ENCODE results near the gene DENND10.
"Not testable (repeated sequence)": the region's sequence is repeated elsewhere in the genome, so short reads cannot be mapped to it uniquely, and the experiment has no call there.

The DENND10 gene

GRCh38 chr10:119100434-119101238 is 3.3 kb upstream of the DENND10 start:
- no peak for DNase-seq

GRCh38 chr10:119101366-119102098 is 2.4 kb upstream of the DENND10 start:
- DNase-seq, result no peak

GRCh38 chr10:119103241-119103902 is 541 bp upstream of the DENND10 start:
- peak in 1 of 2 donors; percentile 20 for DNase-seq

GRCh38 chr10:119104654-119105015 is 722 bp downstream of the DENND10 start:
- no peak for DNase-seq

GRCh38 chr10:119105155-119105554 is 1.2 kb downstream of the DENND10 start:
- DNase-seq, result no peak

- not testable (repeated sequence) for DNase-seq
Observed at GRCh38 chr10:119105899-119106298, 2.0 kb downstream of the DENND10 start.

- not testable (repeated sequence) for DNase-seq
Observed at GRCh38 chr10:119107106-119107505, 3.2 kb downstream of the DENND10 start.

- peak in 1 of 2 donors; percentile 18 for DNase-seq
Observed at GRCh38 chr10:119107771-119108170, 3.9 kb downstream of the DENND10 start.

GRCh38 chr10:119112056-119112455 is 8.1 kb downstream of the DENND10 start:
- DNase-seq, result no peak

GRCh38 chr10:119113751-119114732 is 10.1 kb downstream of the DENND10 start:
- no peak for DNase-seq

GRCh38 chr10:119115926-119116325 is 12.0 kb downstream of the DENND10 start:
- DNase-seq, result no peak

GRCh38 chr10:119116326-119116951 is 12.5 kb downstream of the DENND10 start:
- no peak for DNase-seq

GRCh38 chr10:119118231-119118630 is 14.3 kb downstream of the DENND10 start:
- DNase-seq, result no peak

- no peak for DNase-seq
Observed at GRCh38 chr10:119119400-119119799, 15.5 kb downstream of the DENND10 start.

GRCh38 chr10:119120413-119120867 is 16.5 kb downstream of the DENND10 start:
- peak in 1 of 2 donors; percentile 53 for DNase-seq

- DNase-seq, result no peak
Observed at GRCh38 chr10:119120875-119121274, 17.0 kb downstream of the DENND10 start.

GRCh38 chr10:119125942-119126341 is 22.0 kb downstream of the DENND10 start:
- no peak for DNase-seq

GRCh38 chr10:119129721-119130120 is 25.8 kb downstream of the DENND10 start:
- no peak for DNase-seq

GRCh38 chr10:119131512-119132240 is 27.8 kb downstream of the DENND10 start:
- peak; percentile 83 to 87 for DNase-seq

GRCh38 chr10:119132521-119133345 is 28.8 kb downstream of the DENND10 start:
- DNase-seq, result no peak

All from CD4-positive, alpha-beta T cell treated with Interleukin-4 for 1 hour (primary cell).